Activated T-helper 2 cell treated with anti-CD3 and anti-CD28 coated beads, Interferon-gamma antibody, Interleukin-2, Interleukin-4, amounts not matched to agents 10 μg/mL and 5 μg/mL and 100 μg/mL, durations not matched to agents 14 hours and 24 hours and 36 hours (primary cell): ENCODE results near the gene LRRC9. TPM values are rescaled to one million over a fixed set of nuclear protein-coding genes. Genes with fewer than 3 reads are reported as not detected.
"Not testable (repeated sequence)": the region's sequence is repeated elsewhere in the genome, so short reads cannot be mapped to it uniquely, and the experiment has no call there.

Source experiments
- DNase-seq: peaks from one replicate; pipeline ENCODE4 v3.0.0; 2021; ENCODE audit warnings: low spot score
- H3K27ac Mint-ChIP-seq: one replicate; pipeline ENCODE4 v1.8.0; 2021; ENCODE audit warnings: mixed read lengths
- H3K27me3 Mint-ChIP-seq: one replicate; pipeline ENCODE4 v1.8.0; 2021; ENCODE audit warnings: low read depth, mixed read lengths
- H3K36me3 Mint-ChIP-seq: one replicate; pipeline ENCODE4 v1.8.0; 2021; ENCODE audit warnings: low read depth, mixed read lengths
- H3K4me1 Mint-ChIP-seq: one replicate; pipeline ENCODE4 v1.8.0; 2021; ENCODE audit warnings: low read depth, mixed read lengths
- H3K4me3 Mint-ChIP-seq: one replicate; pipeline ENCODE4 v1.8.0; 2021; ENCODE audit warnings: low read depth, mild to moderate bottlenecking, moderate library complexity, mixed read lengths
- H3K9me3 Mint-ChIP-seq: one replicate; pipeline ENCODE4 v1.8.0; 2021; ENCODE audit warnings: mixed read lengths
- intact Hi-C: fragments of 100-400 bp; cut with micrococcal nuclease; formaldehyde crosslinking; loops from one replicate; pipeline ENCODE4 v1.15.1; 2023
- total RNA-seq: library from RNA; stranded (reverse); gene quantifications from 2 replicates; pipeline ENCODE4 v1.2.3, GENCODE V29; 2022

Gene LRRC9
- total RNA-seq, 1 donor from 2014 or later: not detected

- peaks cover 9% of the 10 kb centered on the region for H3K27me3 Mint-ChIP-seq
- intact Hi-C loops: loop anchor here (1.0 to 10.0 kb wide), 3 partner anchors 100 to 220 kb away; partner anchors contain the start of gene PCNX4
- H3K4me1 Mint-ChIP-seq: peaks cover 13% of the 10 kb centered on the region
- no peaks in the 10 kb centered on the region for H3K36me3 Mint-ChIP-seq
- H3K4me3 Mint-ChIP-seq: no peak overlapping the region
- H3K9me3 Mint-ChIP-seq: no peaks in the 10 kb centered on the region
- no peak for DNase-seq
- no peak overlapping the region for H3K27ac Mint-ChIP-seq
These were observed 44.5 kb downstream of the LRRC9 start for GRCh38 chr14:59964251-59965007.

GRCh38 chr14:59969319-59969718, 49.4 kb downstream of the LRRC9 start:
- DNase-seq: no peak
- H3K27me3 Mint-ChIP-seq: peaks cover 25% of the 10 kb centered on the region
- no peak overlapping the region for H3K27ac Mint-ChIP-seq
- H3K9me3 Mint-ChIP-seq: no peaks in the 10 kb centered on the region
- H3K4me1 Mint-ChIP-seq: peaks cover 10% of the 10 kb centered on the region
- no peak overlapping the region for H3K4me3 Mint-ChIP-seq
- intact Hi-C loops: loop anchor here (10.0 kb wide), 2 partner anchors 95 to 125 kb away; partner anchors contain the start of gene PCNX4
- no peaks in the 10 kb centered on the region for H3K36me3 Mint-ChIP-seq

GRCh38 chr14:59981564-59981963, 61.6 kb downstream of the LRRC9 start:
- Mint-ChIP-seq H3K4me3 (no peak overlapping the region), H3K4me1 (no peaks in the 10 kb centered on the region), H3K27me3 (no peaks in the 10 kb centered on the region), H3K9me3 (no peaks in the 10 kb centered on the region), H3K36me3 (no peaks in the 10 kb centered on the region), H3K27ac (no peak overlapping the region)
- no peak for DNase-seq
- intact Hi-C loops: no loop called here

GRCh38 chr14:59983048-59983447, 63.1 kb downstream of the LRRC9 start:
- no peaks in the 10 kb centered on the region for H3K9me3 Mint-ChIP-seq
- DNase-seq: no peak
- no peak overlapping the region for H3K4me3 Mint-ChIP-seq
- H3K4me1 Mint-ChIP-seq: no peaks in the 10 kb centered on the region
- no peaks in the 10 kb centered on the region for H3K27me3 Mint-ChIP-seq
- no peak overlapping the region for H3K27ac Mint-ChIP-seq
- intact Hi-C loops: no loop called here
- H3K36me3 Mint-ChIP-seq: no peaks in the 10 kb centered on the region

- Mint-ChIP-seq H3K36me3 (no peaks in the 10 kb centered on the region), H3K27me3 (no peaks in the 10 kb centered on the region), H3K4me1 (no peaks in the 10 kb centered on the region), H3K4me3 (no peak overlapping the region), H3K27ac (no peak overlapping the region), H3K9me3 (no peaks in the 10 kb centered on the region)
- no peak for DNase-seq
- intact Hi-C loops: no loop called here
These were observed 66.7 kb downstream of the LRRC9 start for GRCh38 chr14:59986556-59987059.

- no peak for DNase-seq
- no peaks in the 10 kb centered on the region for H3K36me3 Mint-ChIP-seq
- H3K27ac Mint-ChIP-seq: no peak overlapping the region
- no peak overlapping the region for H3K4me3 Mint-ChIP-seq
- H3K27me3 Mint-ChIP-seq: no peaks in the 10 kb centered on the region
- no peaks in the 10 kb centered on the region for H3K9me3 Mint-ChIP-seq
- intact Hi-C loops: no loop called here
- no peaks in the 10 kb centered on the region for H3K4me1 Mint-ChIP-seq
These were observed 77.5 kb downstream of the LRRC9 start for GRCh38 chr14:59997449-59997848.

GRCh38 chr14:59997966-59998365, 78.0 kb downstream of the LRRC9 start:
- intact Hi-C loops: no loop called here
- no peak overlapping the region for H3K4me3 Mint-ChIP-seq
- no peaks in the 10 kb centered on the region for H3K9me3 Mint-ChIP-seq
- DNase-seq: no peak
- H3K36me3 Mint-ChIP-seq: no peaks in the 10 kb centered on the region
- H3K27ac Mint-ChIP-seq: no peak overlapping the region
- H3K27me3 Mint-ChIP-seq: no peaks in the 10 kb centered on the region
- H3K4me1 Mint-ChIP-seq: no peaks in the 10 kb centered on the region

GRCh38 chr14:59998564-59998963, 78.6 kb downstream of the LRRC9 start:
- Mint-ChIP-seq H3K9me3 (no peaks in the 10 kb centered on the region), H3K27ac (no peak overlapping the region), H3K36me3 (no peaks in the 10 kb centered on the region), H3K27me3 (no peaks in the 10 kb centered on the region), H3K4me3 (no peak overlapping the region), H3K4me1 (no peaks in the 10 kb centered on the region)
- DNase-seq: no peak
- intact Hi-C loops: no loop called here

- H3K27me3 Mint-ChIP-seq: peaks cover 5% of the 10 kb centered on the region
- DNase-seq: no peak
- H3K4me3 Mint-ChIP-seq: no peak overlapping the region
- no peaks in the 10 kb centered on the region for H3K4me1 Mint-ChIP-seq
- H3K36me3 Mint-ChIP-seq: no peaks in the 10 kb centered on the region
- no peak overlapping the region for H3K27ac Mint-ChIP-seq
- intact Hi-C loops: no loop called here
- H3K9me3 Mint-ChIP-seq: no peaks in the 10 kb centered on the region
These were observed 83.0 kb downstream of the LRRC9 start for GRCh38 chr14:60002819-60003492.

GRCh38 chr14:60003991-60004390, 84.0 kb downstream of the LRRC9 start:
- H3K9me3 Mint-ChIP-seq: no peaks in the 10 kb centered on the region
- DNase-seq: no peak
- no peaks in the 10 kb centered on the region for H3K36me3 Mint-ChIP-seq

GRCh38 chr14:60008042-60008441, 88.1 kb downstream of the LRRC9 start:
- H3K27me3 Mint-ChIP-seq: peaks cover 5% of the 10 kb centered on the region
- no peak for DNase-seq
- H3K36me3 Mint-ChIP-seq: no peaks in the 10 kb centered on the region
- no peaks in the 10 kb centered on the region for H3K4me1 Mint-ChIP-seq
- H3K4me3 Mint-ChIP-seq: no peak overlapping the region
- intact Hi-C loops: no loop called here
- H3K9me3 Mint-ChIP-seq: peaks cover 6% of the 10 kb centered on the region
- H3K27ac Mint-ChIP-seq: no peak overlapping the region

More at GRCh38 chr14:60003991-60004390, 84.0 kb downstream of the LRRC9 start:
- Mint-ChIP-seq H3K4me3 (no peak overlapping the region), H3K27ac (no peak overlapping the region), H3K4me1 (no peaks in the 10 kb centered on the region), H3K27me3 (peaks cover 5% of the 10 kb centered on the region)
- intact Hi-C loops: no loop called here

DNA sequence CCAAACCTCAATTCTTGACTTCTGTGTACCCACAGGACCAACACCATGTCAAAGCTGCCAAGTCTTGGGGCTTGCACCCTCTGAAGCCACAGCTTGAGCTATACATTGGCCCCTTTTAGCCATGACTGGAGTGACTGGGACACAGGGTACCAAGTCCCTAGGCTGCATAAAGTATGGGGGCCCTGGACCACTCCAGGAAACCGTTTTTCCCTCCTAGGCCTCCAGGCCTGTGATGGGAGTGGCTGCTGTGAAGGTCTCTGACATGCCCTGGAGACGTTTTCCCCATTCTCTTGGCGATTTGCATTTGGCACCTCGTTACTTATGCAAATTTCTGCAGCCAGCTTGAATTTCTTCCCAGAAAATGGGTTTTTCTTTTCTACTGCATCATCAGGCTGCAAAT, 90.3 kb downstream of the LRRC9 start:
- H3K36me3 Mint-ChIP-seq, intact Hi-C loops, H3K27ac Mint-ChIP-seq, H3K27me3 Mint-ChIP-seq, H3K4me3 Mint-ChIP-seq, H3K9me3 Mint-ChIP-seq, H3K4me1 Mint-ChIP-seq, DNase-seq: not testable (repeated sequence)

DNA sequence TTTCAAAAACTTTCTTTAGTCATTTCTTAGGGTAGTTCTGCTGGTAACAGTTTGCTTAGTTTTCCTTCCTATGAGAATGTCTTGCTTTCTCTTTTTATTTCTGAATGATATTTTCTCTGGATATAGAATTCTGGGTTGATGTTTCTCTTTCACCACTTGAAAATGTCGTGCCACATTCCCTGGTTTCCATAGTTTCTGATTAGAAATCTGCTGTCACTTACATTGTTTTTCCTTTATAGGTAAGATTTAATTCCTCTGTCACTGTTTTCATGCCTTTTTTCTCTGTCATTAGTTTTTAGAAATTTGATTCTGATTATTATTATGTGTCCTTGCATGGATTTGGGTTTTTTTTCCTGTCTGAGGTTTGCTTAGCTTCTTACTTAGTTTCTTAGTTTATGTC, 94.5 kb downstream of the LRRC9 start:
- Mint-ChIP-seq H3K27ac (no peak overlapping the region), H3K4me1 (no peaks in the 10 kb centered on the region), H3K27me3 (peaks cover 1% of the 10 kb centered on the region), H3K9me3 (peaks cover 6% of the 10 kb centered on the region), H3K4me3 (no peak overlapping the region), H3K36me3 (no peaks in the 10 kb centered on the region)
- intact Hi-C loops: no loop called here
- DNase-seq: no peak
